MM.1S (cell line): ENCODE measurements around the gene PTPRN2.

Source experiments
- DNase-seq: peaks from one replicate; pipeline ENCODE4 v3.0.0-alpha.2; 2015
- H2AFZ ChIP-seq: fragments of 300-600 bp; sonication (generic); 2 replicates; pipeline ENCODE4 v1.6.0; 2016; ENCODE audit warnings: antibody characterized with exemption, low read length
- H3F3A ChIP-seq: fragments of 300-600 bp; sonication (generic); 2 replicates; pipeline ENCODE4 v1.6.1; 2016; ENCODE audit warnings: mild to moderate bottlenecking, antibody characterized with exemption, low read length, moderate library complexity, mixed read lengths; ENCODE audit not compliant: insufficient read depth
- H3K27ac ChIP-seq: fragments of 300-600 bp; sonication (generic); 2 replicates; pipeline ENCODE4 v1.5.1; 2016; ENCODE audit warnings: mild to moderate bottlenecking, low read length
- H3K27me3 ChIP-seq: fragments of 300-600 bp; sonication (generic); replicated peaks from 2 replicates; pipeline ENCODE4 v1.6.0; 2016; ENCODE audit warnings: low read length; ENCODE audit not compliant: insufficient read depth
- H3K36me3 ChIP-seq: fragments of 300-600 bp; sonication (generic); replicated peaks from 2 replicates; pipeline ENCODE4 v1.6.1; 2016; ENCODE audit warnings: mild to moderate bottlenecking, low read length, mixed read lengths; ENCODE audit not compliant: insufficient read depth
- H3K4me1 ChIP-seq: fragments of 300-600 bp; sonication (generic); 2 replicates; pipeline ENCODE4 v1.6.1; 2016; ENCODE audit warnings: low read length, mixed read lengths
- H3K4me2 ChIP-seq: fragments of 300-600 bp; sonication (generic); 2 replicates; pipeline ENCODE4 v1.6.0; 2016; ENCODE audit warnings: low read depth, low read length
- H3K4me3 ChIP-seq: fragments of 300-600 bp; sonication (generic); 2 replicates; pipeline ENCODE4 v1.5.1; 2016; ENCODE audit warnings: low read length, mixed read lengths
- H3K79me2 ChIP-seq: fragments of 300-600 bp; sonication (generic); 2 replicates; pipeline ENCODE4 v1.6.1; 2016; ENCODE audit warnings: mixed run types, low read length, mixed read lengths
- H3K9ac ChIP-seq: fragments of 300-600 bp; sonication (generic); 2 replicates; pipeline ENCODE4 v1.6.1; 2016; ENCODE audit warnings: low read length, mixed read lengths
- H3K9me2 ChIP-seq: fragments of 300-600 bp; sonication (generic); replicated peaks from 2 replicates; pipeline ENCODE4 v1.6.1; 2016; ENCODE audit warnings: mild to moderate bottlenecking, low read length, mixed read lengths; ENCODE audit not compliant: insufficient read depth
- H3K9me3 ChIP-seq: fragments of 300-600 bp; sonication (generic); replicated peaks from 2 replicates; pipeline ENCODE4 v1.6.1; 2016; ENCODE audit warnings: mild to moderate bottlenecking, low read length, mixed read lengths; ENCODE audit not compliant: insufficient read depth
- H4K20me1 ChIP-seq: fragments of 300-600 bp; sonication (generic); 2 replicates; pipeline ENCODE4 v1.6.1; 2016; ENCODE audit warnings: mild to moderate bottlenecking, low read length, moderate library complexity, mixed read lengths; ENCODE audit not compliant: insufficient read depth
- CTCF ChIP-seq: fragments of 300-600 bp; sonication (generic); IDR thresholded peaks from 2 replicates; pipeline ENCODE4 v1.5.1; 2016; ENCODE audit warnings: antibody characterized with exemption, low read length, mixed read lengths
- EZH2 ChIP-seq: fragments of 300-600 bp; sonication (generic); optimal IDR thresholded peaks from 2 replicates; pipeline ENCODE3; 2017; ENCODE audit warnings: low read depth, mild to moderate bottlenecking, antibody characterized with exemption, low read length, mixed read lengths
- EZH2phosphoT487 ChIP-seq: fragments of 300-600 bp; sonication (generic); IDR thresholded peaks from 2 replicates; pipeline ENCODE4 v1.6.1; 2018; ENCODE audit warnings: antibody characterized with exemption, low read length

Gene PTPRN2

GRCh38 chr7:158538156-158538946, 49.3 kb downstream of the PTPRN2 start:
- Histone ChIP-seq H3K4me2 (no peak overlapping the region), H3K27ac (no peak overlapping the region), H3K9me2 (no peaks in the 10 kb centered on the region)

GRCh38 chr7:158537516-158537882, 50.1 kb downstream of the PTPRN2 start:
- Histone ChIP-seq H3K4me3 (no peak overlapping the region), H3F3A (no peaks in the 10 kb centered on the region), H3K4me1 (no peaks in the 10 kb centered on the region), H3K36me3 (no peaks in the 10 kb centered on the region), H4K20me1 (no peaks in the 10 kb centered on the region), H3K9me2 (no peaks in the 10 kb centered on the region), H3K4me2 (no peak overlapping the region), H3K27me3 (peaks cover 63% of the 10 kb centered on the region), H2AFZ (no peak overlapping the region), H3K79me2 (no peaks in the 10 kb centered on the region), H3K9ac (no peak overlapping the region), H3K9me3 (no peaks in the 10 kb centered on the region), H3K27ac (no peak overlapping the region)
- TF ChIP-seq EZH2phosphoT487 (no peak), CTCF (no peak), EZH2 (no peak)
- no peak for DNase-seq

More at GRCh38 chr7:158538156-158538946, 49.3 kb downstream of the PTPRN2 start:
- Histone ChIP-seq H4K20me1 (no peaks in the 10 kb centered on the region), H3K4me3 (no peak overlapping the region), H3K27me3 (peaks cover 66% of the 10 kb centered on the region), H2AFZ (no peak overlapping the region), H3K36me3 (no peaks in the 10 kb centered on the region), H3K9ac (no peak overlapping the region), H3K4me1 (no peaks in the 10 kb centered on the region), H3K79me2 (no peaks in the 10 kb centered on the region), H3K9me3 (no peaks in the 10 kb centered on the region), H3F3A (no peaks in the 10 kb centered on the region)
- TF ChIP-seq EZH2phosphoT487 (no peak), CTCF (no peak), EZH2 (no peak)
- DNase-seq = no peak

GRCh38 chr7:158536871-158537515, 50.6 kb downstream of the PTPRN2 start:
- Histone ChIP-seq H4K20me1 (no peaks in the 10 kb centered on the region), H3K79me2 (no peaks in the 10 kb centered on the region), H3K4me3 (no peak overlapping the region), H3K36me3 (no peaks in the 10 kb centered on the region), H3K4me2 (no peak overlapping the region), H3K27me3 (peaks cover 64% of the 10 kb centered on the region), H3K27ac (no peak overlapping the region), H3K9me2 (no peaks in the 10 kb centered on the region), H3K9me3 (no peaks in the 10 kb centered on the region), H3K4me1 (no peaks in the 10 kb centered on the region), H3F3A (no peaks in the 10 kb centered on the region), H2AFZ (no peak overlapping the region), H3K9ac (no peak overlapping the region)
- no peak for TF ChIP-seq EZH2
- TF ChIP-seq CTCF = no peak
- TF ChIP-seq EZH2phosphoT487 = no peak
- no peak for DNase-seq
